Measurements from ENCODE around the gene PLEKHG5. TPM values are rescaled to one million over a fixed set of nuclear protein-coding genes. Genes with fewer than 3 reads are reported as not detected.

PLEKHG5 gene
- total RNA-seq, 1 experiment from 2014 or later, result 42.8 TPM

DNA sequence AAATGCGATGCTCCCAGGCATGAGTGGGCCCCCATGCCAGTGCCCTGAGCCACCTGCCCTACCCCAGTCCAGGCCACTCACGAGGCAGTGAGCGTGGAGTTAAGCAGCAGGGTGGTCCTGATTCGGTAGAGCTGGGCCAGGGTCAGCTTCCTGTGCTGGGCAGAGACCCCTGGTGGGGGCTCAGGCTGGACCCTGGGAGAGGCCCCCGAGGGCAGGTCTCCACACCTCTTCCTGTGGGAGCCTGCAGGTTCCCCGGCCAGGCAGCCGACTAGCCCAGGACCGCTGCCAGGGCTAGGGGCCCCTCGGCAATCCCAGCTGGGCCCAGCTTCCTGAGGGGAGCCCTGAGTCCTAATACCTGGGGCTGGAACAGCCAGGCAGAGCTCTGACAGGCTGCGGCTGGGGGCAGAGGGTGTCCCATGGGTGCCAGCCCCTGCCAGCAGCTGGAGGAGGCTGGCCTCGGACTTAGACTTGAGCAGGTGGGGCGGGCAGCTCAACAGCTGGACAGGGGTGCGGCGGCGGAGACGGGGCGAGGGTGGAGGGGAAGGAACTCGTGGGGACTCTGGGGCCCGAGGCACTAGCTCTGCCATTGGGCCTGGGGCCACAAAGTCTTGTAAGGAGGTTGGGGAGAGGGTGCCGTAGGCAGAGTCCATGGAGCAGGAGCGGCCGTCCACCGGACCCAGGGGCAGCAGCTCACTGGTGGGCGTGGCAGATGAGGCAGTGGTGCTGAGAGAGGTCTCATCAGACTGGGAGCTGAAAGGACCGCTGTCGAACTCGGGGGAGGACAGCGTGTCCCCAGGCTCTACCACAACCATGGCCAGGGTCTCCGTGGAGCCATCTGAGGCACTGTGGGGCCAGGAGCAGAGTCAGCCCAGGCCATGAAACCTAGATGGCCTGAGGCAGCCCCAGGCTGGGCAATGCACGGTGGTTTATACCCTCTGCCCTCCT lies 23.5 kb downstream of the PLEKHG5 start:
- no peak for ATAC-seq
- peaks cover 39% of the 10 kb centered on the region for H3K36me3 ChIP-seq (ENCODE audit: low read depth, low read length)
- TF ChIP-seq, protein P1, sequence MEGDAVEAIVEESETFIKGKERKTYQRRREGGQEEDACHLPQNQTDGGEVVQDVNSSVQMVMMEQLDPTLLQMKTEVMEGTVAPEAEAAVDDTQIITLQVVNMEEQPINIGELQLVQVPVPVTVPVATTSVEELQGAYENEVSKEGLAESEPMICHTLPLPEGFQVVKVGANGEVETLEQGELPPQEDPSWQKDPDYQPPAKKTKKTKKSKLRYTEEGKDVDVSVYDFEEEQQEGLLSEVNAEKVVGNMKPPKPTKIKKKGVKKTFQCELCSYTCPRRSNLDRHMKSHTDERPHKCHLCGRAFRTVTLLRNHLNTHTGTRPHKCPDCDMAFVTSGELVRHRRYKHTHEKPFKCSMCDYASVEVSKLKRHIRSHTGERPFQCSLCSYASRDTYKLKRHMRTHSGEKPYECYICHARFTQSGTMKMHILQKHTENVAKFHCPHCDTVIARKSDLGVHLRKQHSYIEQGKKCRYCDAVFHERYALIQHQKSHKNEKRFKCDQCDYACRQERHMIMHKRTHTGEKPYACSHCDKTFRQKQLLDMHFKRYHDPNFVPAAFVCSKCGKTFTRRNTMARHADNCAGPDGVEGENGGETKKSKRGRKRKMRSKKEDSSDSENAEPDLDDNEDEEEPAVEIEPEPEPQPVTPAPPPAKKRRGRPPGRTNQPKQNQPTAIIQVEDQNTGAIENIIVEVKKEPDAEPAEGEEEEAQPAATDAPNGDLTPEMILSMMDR (conservative IDR thresholded peaks at IDR 0.05; ENCODE audit: low read depth, low read length), result no peak
- TF ChIP-seq EZH2phosphoT487 (IDR thresholded peaks at IDR 0.05; ENCODE audit: borderline replicate concordance, low read length), result no peak
- no peak for TF ChIP-seq EZH2 (IDR thresholded peaks at IDR 0.05; ENCODE audit: low read length, unreplicated experiment)
- no peak for DNase-seq
- H3K4me3 ChIP-seq (ENCODE audit: low read length), result no peak overlapping the region
- H3K79me2 ChIP-seq (ENCODE audit: low read length), result no peaks in the 10 kb centered on the region
- no peaks in the 10 kb centered on the region for H3K4me1 ChIP-seq (ENCODE audit: insufficient read depth, low read length)
- no peaks in the 10 kb centered on the region for H4K20me1 ChIP-seq (ENCODE audit: low read length)
- ChIA-PET POLR2A (ENCODE audit: unreplicated experiment) (no interaction called here), CTCF (no interaction called here)
- no peaks in the 10 kb centered on the region for H3K27me3 ChIP-seq (ENCODE audit: low read length)
- no peak overlapping the region for H3K4me2 ChIP-seq (ENCODE audit: low read length)
- H3K27ac ChIP-seq (ENCODE audit: low read length), result no peak overlapping the region
- H3K9me2 ChIP-seq (replicated peaks; ENCODE audit: low read length), result no peaks in the 10 kb centered on the region
- H3K9me3 ChIP-seq (ENCODE audit: low read length), result no peaks in the 10 kb centered on the region
- H2AFZ ChIP-seq (ENCODE audit: low read length), result no peak overlapping the region
- intact Hi-C loops (cut with micrococcal nuclease), result no loop called here
- H3K9ac ChIP-seq (ENCODE audit: low read length), result no peak overlapping the region
- BruUV-seq (replicated peaks), result no TSS peak
- H3F3A ChIP-seq (ENCODE audit: low read length, unreplicated experiment), result no peaks in the 10 kb centered on the region

GRCh38 chr1:6467224-6467623 lies 24.2 kb downstream of the PLEKHG5 start:
- no peaks in the 10 kb centered on the region for H3K9me2 ChIP-seq (replicated peaks; ENCODE audit: low read length)
- H3K9me3 ChIP-seq (ENCODE audit: low read length), result no peaks in the 10 kb centered on the region
- ATAC-seq (no peak), DNase-seq (no peak)
- no TSS peak for BruUV-seq (replicated peaks)
- no peak overlapping the region for H3K27ac ChIP-seq (ENCODE audit: low read length)
- H3K4me3 ChIP-seq (ENCODE audit: low read length), result no peak overlapping the region
- intact Hi-C loops (cut with micrococcal nuclease), result no loop called here
- H4K20me1 ChIP-seq (ENCODE audit: low read length), result no peaks in the 10 kb centered on the region
- H3K79me2 ChIP-seq (ENCODE audit: low read length), result no peaks in the 10 kb centered on the region
- no peaks in the 10 kb centered on the region for H3F3A ChIP-seq (ENCODE audit: low read length, unreplicated experiment)
- H3K36me3 ChIP-seq (ENCODE audit: low read depth, low read length), result peaks cover 39% of the 10 kb centered on the region
- ChIA-PET POLR2A (ENCODE audit: unreplicated experiment) (no interaction called here), CTCF (no interaction called here)
- H3K9ac ChIP-seq (ENCODE audit: low read length), result no peak overlapping the region
- no peak overlapping the region for H3K4me2 ChIP-seq (ENCODE audit: low read length)
- no peaks in the 10 kb centered on the region for H3K4me1 ChIP-seq (ENCODE audit: insufficient read depth, low read length)
- H2AFZ ChIP-seq (ENCODE audit: low read length), result no peak overlapping the region
- TF ChIP-seq EZH2phosphoT487 (IDR thresholded peaks at IDR 0.05; ENCODE audit: borderline replicate concordance, low read length), result no peak
- TF ChIP-seq, protein P1 (conservative IDR thresholded peaks at IDR 0.05; ENCODE audit: low read depth, low read length), result no peak
- TF ChIP-seq EZH2 (IDR thresholded peaks at IDR 0.05; ENCODE audit: low read length, unreplicated experiment), result no peak
- no peaks in the 10 kb centered on the region for H3K27me3 ChIP-seq (ENCODE audit: low read length)

DNA sequence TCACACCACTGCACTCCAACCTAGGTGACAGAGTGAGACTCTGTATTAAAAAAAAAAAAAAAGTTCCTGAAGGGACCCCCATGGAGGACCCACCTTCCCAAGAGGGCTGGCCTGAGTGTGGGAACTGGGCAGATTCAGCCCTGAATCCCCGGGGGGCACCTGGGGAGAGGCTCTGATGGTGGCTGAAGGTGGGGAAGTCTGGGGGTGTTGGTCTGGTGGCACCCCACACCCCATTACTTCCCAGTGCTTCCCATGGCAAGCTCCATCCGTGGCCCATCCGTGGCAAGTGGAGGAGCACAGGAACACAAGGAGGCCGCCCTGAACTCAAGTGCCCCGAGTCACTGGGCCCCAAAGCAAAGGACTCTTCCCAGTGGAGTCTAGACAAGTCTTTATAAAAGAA lies 24.7 kb downstream of the PLEKHG5 start:
- ATAC-seq (no peak), DNase-seq (no peak)
- ChIA-PET POLR2A (ENCODE audit: unreplicated experiment) (no interaction called here), CTCF (no interaction called here)
- intact Hi-C loops (cut with micrococcal nuclease), result no loop called here
- no peaks in the 10 kb centered on the region for H3K27me3 ChIP-seq (ENCODE audit: low read length)
- H3K4me2 ChIP-seq (ENCODE audit: low read length), result no peak overlapping the region
- no peak overlapping the region for H2AFZ ChIP-seq (ENCODE audit: low read length)
- BruUV-seq (replicated peaks), result no TSS peak
- H3K79me2 ChIP-seq (ENCODE audit: low read length), result no peaks in the 10 kb centered on the region
- TF ChIP-seq EZH2 (IDR thresholded peaks at IDR 0.05; ENCODE audit: low read length, unreplicated experiment), result no peak
- TF ChIP-seq, protein P1 (conservative IDR thresholded peaks at IDR 0.05; ENCODE audit: low read depth, low read length), result no peak
- no peak for TF ChIP-seq EZH2phosphoT487 (IDR thresholded peaks at IDR 0.05; ENCODE audit: borderline replicate concordance, low read length)
- peaks cover 41% of the 10 kb centered on the region for H3K36me3 ChIP-seq (ENCODE audit: low read depth, low read length)
- H3K27ac ChIP-seq (ENCODE audit: low read length), result no peak overlapping the region
- no peaks in the 10 kb centered on the region for H3K9me3 ChIP-seq (ENCODE audit: low read length)
- no peaks in the 10 kb centered on the region for H3K9me2 ChIP-seq (replicated peaks; ENCODE audit: low read length)
- no peak overlapping the region for H3K9ac ChIP-seq (ENCODE audit: low read length)
- no peak overlapping the region for H3K4me3 ChIP-seq (ENCODE audit: low read length)
- no peaks in the 10 kb centered on the region for H3F3A ChIP-seq (ENCODE audit: low read length, unreplicated experiment)
- H4K20me1 ChIP-seq (ENCODE audit: low read length), result no peaks in the 10 kb centered on the region
- no peaks in the 10 kb centered on the region for H3K4me1 ChIP-seq (ENCODE audit: insufficient read depth, low read length)

All from PC-3 (cell line).